ENCODE results near the gene PPA1. TPM values are rescaled to one million over a fixed set of nuclear protein-coding genes. Genes with fewer than 3 reads are reported as not detected.
"Not testable (repeated sequence)": the region's sequence is repeated elsewhere in the genome, so short reads cannot be mapped to it uniquely, and the experiment has no call there.

The PPA1 gene
- total RNA-seq, 1 experiment from 2014 or later = 207 TPM

DNA sequence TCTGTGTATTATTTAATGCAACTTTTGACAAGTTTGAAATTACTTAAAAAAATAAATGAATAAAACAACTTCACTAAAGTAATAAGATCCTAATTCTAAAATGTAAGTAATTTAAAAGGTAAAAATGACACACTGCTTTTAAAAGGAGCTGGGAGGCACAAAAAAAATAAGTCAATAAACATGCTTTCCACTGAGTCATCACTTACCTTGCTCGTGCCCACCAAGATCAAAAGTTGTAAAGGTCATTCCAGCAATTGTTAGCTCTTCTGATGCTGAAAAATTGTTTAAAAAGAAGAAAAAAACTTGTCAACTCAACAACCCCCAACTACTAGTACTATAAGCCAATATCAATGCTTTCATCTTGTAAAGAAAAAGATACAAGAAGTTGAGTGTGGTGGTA is 72.4 kb downstream of the PPA1 start:
- Histone ChIP-seq H3K36me3 (replicated peaks; ENCODE audit: control insufficient read depth, insufficient read depth, low read length) (peaks cover 3% of the 10 kb centered on the region), H3K27me3 (ENCODE audit: control insufficient read depth, insufficient read depth, low read length) (no peaks in the 10 kb centered on the region), H3K4me3 (ENCODE audit: insufficient read depth, low read depth, low read length) (no peak overlapping the region)
- no peak for DNase-seq

DNA sequence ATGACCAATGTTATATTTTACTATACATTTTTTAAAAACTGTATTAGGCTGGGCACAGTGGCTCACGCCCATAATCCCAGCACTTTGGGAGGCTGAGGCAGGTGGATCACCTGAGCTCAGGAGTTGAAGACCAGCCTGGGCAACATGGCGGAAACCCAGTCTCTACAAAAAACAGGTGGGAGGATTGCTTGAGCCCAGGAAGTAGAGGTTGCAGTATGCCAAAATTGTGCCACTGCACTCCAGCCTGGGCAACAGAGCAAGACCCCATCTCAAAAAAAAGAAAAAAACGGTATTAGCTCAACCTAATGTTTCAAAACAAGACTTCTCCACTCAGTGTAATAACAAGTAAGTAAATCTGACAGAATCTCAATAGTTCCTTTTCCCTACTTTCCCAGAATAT is 73.9 kb downstream of the PPA1 start:
- DNase-seq; H3K27me3 ChIP-seq (ENCODE audit: control insufficient read depth, insufficient read depth, low read length); H3K4me3 ChIP-seq (ENCODE audit: insufficient read depth, low read depth, low read length); H3K36me3 ChIP-seq (replicated peaks; ENCODE audit: control insufficient read depth, insufficient read depth, low read length): not testable (repeated sequence)

DNA sequence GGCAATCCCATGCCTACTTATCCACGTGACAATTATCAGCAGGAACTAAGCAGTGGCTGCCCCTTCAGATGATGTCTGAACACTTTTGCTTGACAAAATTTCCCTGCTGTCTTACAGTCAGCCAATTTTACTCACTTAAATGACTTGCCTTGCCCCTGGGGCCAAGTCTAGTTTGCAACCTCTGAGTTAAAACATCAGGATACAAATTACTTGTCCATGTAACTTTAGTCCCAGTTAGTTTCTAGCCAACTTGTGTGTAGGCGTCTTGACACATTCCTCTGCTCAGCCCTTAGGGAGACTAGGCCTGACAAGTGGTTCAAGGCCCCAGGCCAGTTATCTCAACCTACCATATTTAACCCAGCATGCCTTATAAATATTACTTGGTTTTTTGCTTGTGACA is 75.1 kb downstream of the PPA1 start:
- no peak for DNase-seq
- peaks cover 8% of the 10 kb centered on the region for H3K36me3 ChIP-seq (replicated peaks; ENCODE audit: control insufficient read depth, insufficient read depth, low read length)
- no peak overlapping the region for H3K4me3 ChIP-seq (ENCODE audit: insufficient read depth, low read depth, low read length)
- H3K27me3 ChIP-seq (ENCODE audit: control insufficient read depth, insufficient read depth, low read length) = no peaks in the 10 kb centered on the region

DNA sequence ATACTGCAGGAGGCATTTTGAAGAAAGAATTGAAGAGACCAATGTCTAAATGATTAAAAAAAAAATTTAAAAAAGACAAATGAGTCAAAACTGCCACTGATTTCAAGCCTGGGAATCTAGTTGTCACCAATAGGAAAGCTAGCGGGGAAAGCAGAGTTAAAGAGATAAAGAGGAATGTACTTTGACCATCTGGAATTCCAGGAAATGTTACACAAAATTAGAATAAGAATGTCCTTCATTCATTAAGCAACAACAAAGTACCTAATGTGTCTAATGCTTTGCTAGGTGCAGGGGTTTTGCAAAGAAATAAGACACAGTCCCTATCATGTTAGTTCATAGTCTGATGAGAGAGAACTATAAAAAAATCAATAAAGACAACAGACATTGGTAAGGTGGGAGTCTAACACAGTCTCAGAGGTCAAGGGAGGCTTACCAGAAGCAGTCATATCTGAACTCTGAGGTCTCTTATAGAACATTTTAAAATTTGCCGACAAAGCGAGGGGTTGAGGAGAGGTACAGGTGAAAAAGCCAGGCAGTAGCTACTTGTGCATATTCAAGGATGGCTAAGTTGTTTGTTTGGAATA is 77.9 kb downstream of the PPA1 start:
- Histone ChIP-seq H3K36me3 (replicated peaks; ENCODE audit: control insufficient read depth, insufficient read depth, low read length) (peaks cover 24% of the 10 kb centered on the region), H3K4me3 (ENCODE audit: insufficient read depth, low read depth, low read length) (no peak overlapping the region), H3K27me3 (ENCODE audit: control insufficient read depth, insufficient read depth, low read length) (no peaks in the 10 kb centered on the region)
- DNase-seq = no peak

Other genes starting within 250 kb of the PPA1 start
- 40.1 and 47.4 TPM in 2 replicates for gene MACROH2A2, start 180.6 kb downstream of the PPA1 start, total RNA-seq (2014; rRNA removed; shearing (Covaris generic))
- 4.0 and 5.1 TPM in 2 replicates for gene AIFM2, start 100.6 kb downstream of the PPA1 start, total RNA-seq (2014; rRNA removed; shearing (Covaris generic))
- 25.3 and 32.6 TPM in 2 replicates for gene TYSND1, start 86.7 kb downstream of the PPA1 start, total RNA-seq (2014; rRNA removed; shearing (Covaris generic))
- 78.0 and 84.1 TPM in 2 replicates for gene SAR1A, start 62.9 kb downstream of the PPA1 start, total RNA-seq (2014; rRNA removed; shearing (Covaris generic))
- gene NPFFR1, start 50.6 kb upstream of the PPA1 start, total RNA-seq (2014; rRNA removed; shearing (Covaris generic)) = not detected in 2 replicates
- gene LRRC20, start 149.2 kb upstream of the PPA1 start, total RNA-seq (2014; rRNA removed; shearing (Covaris generic)) = 26.6 and 27.8 TPM in 2 replicates
- 68.6 and 78.0 TPM in 2 replicates for gene EIF4EBP2, start 170.7 kb upstream of the PPA1 start, total RNA-seq (2014; rRNA removed; shearing (Covaris generic))
- 151 and 252 TPM in 2 replicates for gene NODAL, start 208.3 kb upstream of the PPA1 start, total RNA-seq (2014; rRNA removed; shearing (Covaris generic))
- 51.9 and 53.2 TPM in 2 replicates for gene PALD1, start 245.3 kb upstream of the PPA1 start, total RNA-seq (2014; rRNA removed; shearing (Covaris generic))

Measured in H7 (cell line).